ENCODE data around the gene MAP3K5.
"Not testable (repeated sequence)": the region's sequence is repeated elsewhere in the genome, so short reads cannot be mapped to it uniquely, and the experiment has no call there.

The MAP3K5 gene

GRCh38 chr6:136789440-136789839 is 2.8 kb downstream of the MAP3K5 start:
- not testable (repeated sequence) for H3K9me3 Mint-ChIP-seq; DNase-seq (ENCODE audit: low spot score in 2 of 2); ATAC-seq (replicated peaks; ENCODE audit: extremely low read depth, poor library complexity, severe bottlenecking); H3K27me3 Mint-ChIP-seq
- H3K4me3 Mint-ChIP-seq = peak overlapping the region; percentile 68
- H3K4me1 Mint-ChIP-seq = peaks cover 63% of the 10 kb centered on the region
- H3K27ac Mint-ChIP-seq (ENCODE audit: low read depth) = peak overlapping the region; percentile 87
- peaks cover 16% of the 10 kb centered on the region for H3K36me3 Mint-ChIP-seq (ENCODE audit: insufficient read depth)

- peak overlapping the region; percentile 68 for H3K4me3 Mint-ChIP-seq
- ATAC-seq (replicated peaks; ENCODE audit: extremely low read depth, poor library complexity, severe bottlenecking) = no peak
- peak overlapping the region; percentile 87 for H3K27ac Mint-ChIP-seq (ENCODE audit: low read depth)
- no peak for DNase-seq (ENCODE audit: low spot score in 2 of 2)
- no peaks in the 10 kb centered on the region for H3K27me3 Mint-ChIP-seq
- H3K9me3 Mint-ChIP-seq = no peaks in the 10 kb centered on the region
- H3K4me1 Mint-ChIP-seq = peaks cover 72% of the 10 kb centered on the region
- peaks cover 22% of the 10 kb centered on the region for H3K36me3 Mint-ChIP-seq (ENCODE audit: insufficient read depth)
These were observed 4.0 kb downstream of the MAP3K5 start for GRCh38 chr6:136788069-136788902.

GRCh38 chr6:136787726-136788068 is 4.6 kb downstream of the MAP3K5 start:
- no peaks in the 10 kb centered on the region for H3K27me3 Mint-ChIP-seq
- peaks cover 72% of the 10 kb centered on the region for H3K4me1 Mint-ChIP-seq
- peak overlapping the region; percentile 87 for H3K27ac Mint-ChIP-seq (ENCODE audit: low read depth)
- H3K36me3 Mint-ChIP-seq (ENCODE audit: insufficient read depth) = peaks cover 19% of the 10 kb centered on the region
- H3K9me3 Mint-ChIP-seq = no peaks in the 10 kb centered on the region
- no peak for DNase-seq (ENCODE audit: low spot score in 2 of 2)
- H3K4me3 Mint-ChIP-seq = peak overlapping the region; percentile 68
- ATAC-seq (replicated peaks; ENCODE audit: extremely low read depth, poor library complexity, severe bottlenecking) = no peak

- Mint-ChIP-seq H3K4me3 (peak overlapping the region; percentile 68), H3K36me3 (ENCODE audit: insufficient read depth) (peaks cover 17% of the 10 kb centered on the region), H3K27me3 (no peaks in the 10 kb centered on the region), H3K9me3 (no peaks in the 10 kb centered on the region), H3K4me1 (peaks cover 77% of the 10 kb centered on the region), H3K27ac (ENCODE audit: low read depth) (no peak overlapping the region)
- DNase-seq (ENCODE audit: low spot score in 2 of 2) (no peak), ATAC-seq (replicated peaks; ENCODE audit: extremely low read depth, poor library complexity, severe bottlenecking) (no peak)
These were observed 5.6 kb downstream of the MAP3K5 start for GRCh38 chr6:136786658-136787057.

GRCh38 chr6:136784910-136785746 is 7.1 kb downstream of the MAP3K5 start:
- Mint-ChIP-seq H3K4me3 (peak overlapping the region; percentile 67), H3K4me1 (peaks cover 63% of the 10 kb centered on the region)
- peak; percentile 33 for ATAC-seq (replicated peaks; ENCODE audit: extremely low read depth, poor library complexity, severe bottlenecking)

GRCh38 chr6:136784271-136784664 is 8.0 kb downstream of the MAP3K5 start:
- Mint-ChIP-seq H3K27me3 (no peaks in the 10 kb centered on the region), H3K4me3 (peak overlapping the region; percentile 67), H3K4me1 (peaks cover 59% of the 10 kb centered on the region), H3K27ac (ENCODE audit: low read depth) (peak overlapping the region; percentile 84), H3K9me3 (no peaks in the 10 kb centered on the region), H3K36me3 (ENCODE audit: insufficient read depth) (peaks cover 15% of the 10 kb centered on the region)
- no peak for ATAC-seq (replicated peaks; ENCODE audit: extremely low read depth, poor library complexity, severe bottlenecking)
- DNase-seq (ENCODE audit: low spot score in 2 of 2) = no peak

More at GRCh38 chr6:136784910-136785746, 7.1 kb downstream of the MAP3K5 start:
- H3K27ac Mint-ChIP-seq (ENCODE audit: low read depth) = peak overlapping the region; percentile 84
- no peak for DNase-seq (ENCODE audit: low spot score in 2 of 2)
- H3K27me3 Mint-ChIP-seq = no peaks in the 10 kb centered on the region
- peaks cover 15% of the 10 kb centered on the region for H3K36me3 Mint-ChIP-seq (ENCODE audit: insufficient read depth)
- H3K9me3 Mint-ChIP-seq = no peaks in the 10 kb centered on the region

- peak overlapping the region; percentile 67 for H3K4me3 Mint-ChIP-seq
- peaks cover 15% of the 10 kb centered on the region for H3K36me3 Mint-ChIP-seq (ENCODE audit: insufficient read depth)
- no peaks in the 10 kb centered on the region for H3K27me3 Mint-ChIP-seq
- H3K27ac Mint-ChIP-seq (ENCODE audit: low read depth) = no peak overlapping the region
- DNase-seq (ENCODE audit: low spot score in 2 of 2) (no peak), ATAC-seq (replicated peaks; ENCODE audit: extremely low read depth, poor library complexity, severe bottlenecking) (peak; percentile 40)
- H3K9me3 Mint-ChIP-seq = no peaks in the 10 kb centered on the region
- peaks cover 57% of the 10 kb centered on the region for H3K4me1 Mint-ChIP-seq
These were observed 8.6 kb downstream of the MAP3K5 start for GRCh38 chr6:136783495-136784270.

GRCh38 chr6:136783021-136783420 is 9.3 kb downstream of the MAP3K5 start:
- H3K27me3 Mint-ChIP-seq = no peaks in the 10 kb centered on the region
- H3K4me3 Mint-ChIP-seq = no peak overlapping the region
- peak overlapping the region; percentile 69 for H3K27ac Mint-ChIP-seq (ENCODE audit: low read depth)
- peaks cover 50% of the 10 kb centered on the region for H3K4me1 Mint-ChIP-seq
- no peaks in the 10 kb centered on the region for H3K9me3 Mint-ChIP-seq
- peaks cover 11% of the 10 kb centered on the region for H3K36me3 Mint-ChIP-seq (ENCODE audit: insufficient read depth)
- no peak for DNase-seq (ENCODE audit: low spot score in 2 of 2)
- no peak for ATAC-seq (replicated peaks; ENCODE audit: extremely low read depth, poor library complexity, severe bottlenecking)

GRCh38 chr6:136782021-136782770 is 10.1 kb downstream of the MAP3K5 start:
- no peaks in the 10 kb centered on the region for H3K9me3 Mint-ChIP-seq
- no peak for ATAC-seq (replicated peaks; ENCODE audit: extremely low read depth, poor library complexity, severe bottlenecking)
- peaks cover 46% of the 10 kb centered on the region for H3K4me1 Mint-ChIP-seq
- H3K27me3 Mint-ChIP-seq = no peaks in the 10 kb centered on the region
- H3K4me3 Mint-ChIP-seq = no peak overlapping the region
- peaks cover 11% of the 10 kb centered on the region for H3K36me3 Mint-ChIP-seq (ENCODE audit: insufficient read depth)
- peak overlapping the region; percentile 69 for H3K27ac Mint-ChIP-seq (ENCODE audit: low read depth)
- no peak for DNase-seq (ENCODE audit: low spot score in 2 of 2)

GRCh38 chr6:136780972-136781371 is 11.3 kb downstream of the MAP3K5 start:
- no peak for DNase-seq (ENCODE audit: low spot score in 2 of 2)
- peaks cover 47% of the 10 kb centered on the region for H3K4me1 Mint-ChIP-seq
- ATAC-seq (replicated peaks; ENCODE audit: extremely low read depth, poor library complexity, severe bottlenecking) = no peak
- H3K4me3 Mint-ChIP-seq = no peak overlapping the region
- H3K27me3 Mint-ChIP-seq = no peaks in the 10 kb centered on the region
- peaks cover 11% of the 10 kb centered on the region for H3K36me3 Mint-ChIP-seq (ENCODE audit: insufficient read depth)
- H3K27ac Mint-ChIP-seq (ENCODE audit: low read depth) = no peak overlapping the region
- H3K9me3 Mint-ChIP-seq = no peaks in the 10 kb centered on the region

GRCh38 chr6:136779682-136780081 is 12.6 kb downstream of the MAP3K5 start:
- no peak overlapping the region for H3K4me3 Mint-ChIP-seq
- peaks cover 7% of the 10 kb centered on the region for H3K36me3 Mint-ChIP-seq (ENCODE audit: insufficient read depth)
- no peaks in the 10 kb centered on the region for H3K27me3 Mint-ChIP-seq
- H3K4me1 Mint-ChIP-seq = peaks cover 36% of the 10 kb centered on the region
- no peaks in the 10 kb centered on the region for H3K9me3 Mint-ChIP-seq
- H3K27ac Mint-ChIP-seq (ENCODE audit: low read depth) = no peak overlapping the region
- ATAC-seq (replicated peaks; ENCODE audit: extremely low read depth, poor library complexity, severe bottlenecking) (no peak), DNase-seq (ENCODE audit: low spot score in 2 of 2) (no peak)

GRCh38 chr6:136777651-136778050 is 14.6 kb downstream of the MAP3K5 start:
- Mint-ChIP-seq H3K27me3 (no peaks in the 10 kb centered on the region), H3K36me3 (ENCODE audit: insufficient read depth) (peaks cover 2% of the 10 kb centered on the region), H3K4me1 (peaks cover 33% of the 10 kb centered on the region), H3K27ac (ENCODE audit: low read depth) (no peak overlapping the region), H3K4me3 (no peak overlapping the region), H3K9me3 (no peaks in the 10 kb centered on the region)
- DNase-seq (ENCODE audit: low spot score in 2 of 2) (no peak), ATAC-seq (replicated peaks; ENCODE audit: extremely low read depth, poor library complexity, severe bottlenecking) (no peak)

Measured in central memory CD8-positive, alpha-beta T cell (primary cell).